ENCODE results near the gene C15orf61. TPM values are rescaled to one million over a fixed set of nuclear protein-coding genes. Genes with fewer than 3 reads are reported as not detected.

C15orf61 gene
- 1 to 10 TPM; 5.5 to 5.8 TPM for total RNA-seq

DNA sequence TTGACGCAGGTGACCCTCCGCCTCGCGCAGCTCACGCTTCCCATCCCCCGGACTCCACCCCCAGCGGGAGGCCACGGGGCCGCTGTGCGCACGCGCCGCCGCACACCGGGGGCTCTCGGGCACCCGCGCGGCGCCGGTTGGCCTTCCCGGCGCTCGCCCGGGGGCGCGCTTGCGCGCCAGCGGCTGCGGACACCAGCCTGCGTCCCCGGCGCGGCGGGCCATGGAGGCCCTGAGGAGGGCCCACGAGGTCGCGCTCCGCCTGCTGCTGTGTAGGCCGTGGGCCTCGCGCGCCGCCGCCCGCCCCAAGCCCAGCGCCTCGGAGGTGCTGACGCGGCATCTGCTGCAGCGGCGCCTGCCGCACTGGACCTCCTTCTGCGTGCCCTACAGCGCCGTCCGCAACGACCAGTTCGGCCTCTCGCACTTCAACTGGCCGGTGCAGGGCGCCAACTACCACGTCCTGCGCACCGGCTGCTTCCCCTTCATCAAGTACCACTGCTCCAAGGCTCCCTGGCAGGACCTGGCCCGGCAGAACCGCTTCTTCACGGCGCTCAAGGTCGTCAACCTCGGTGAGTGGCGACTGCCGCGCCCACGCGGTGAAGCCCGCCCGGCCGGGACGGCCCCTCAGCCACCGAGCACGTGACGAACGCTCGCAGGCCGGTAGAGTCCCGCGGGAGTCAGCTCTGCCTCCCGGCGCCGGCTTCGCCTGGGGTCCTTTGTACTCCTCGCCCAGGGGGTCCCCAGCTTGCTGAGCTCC is at the start of gene C15orf61:
Gene C15orf61 (plus strand): TSS at position 103 of the 754 bp plus-strand sequence. CDS start 118 bp downstream, at position 221.
- ChIA-PET POLR2A (interaction anchor here (0.5 to 1.4 kb wide), 3 partner anchors 21 to 1017 kb away, joined by 3 to 5 read pairs (median 3); partner anchors contain the start of gene MAP2K5), CTCF (interaction anchor here (0.5 to 1.7 kb wide), 5 partner anchors 21 to 318 kb away, joined by 3 to 5 read pairs (median 3); partner anchors contain the start of gene MAP2K5)

DNA sequence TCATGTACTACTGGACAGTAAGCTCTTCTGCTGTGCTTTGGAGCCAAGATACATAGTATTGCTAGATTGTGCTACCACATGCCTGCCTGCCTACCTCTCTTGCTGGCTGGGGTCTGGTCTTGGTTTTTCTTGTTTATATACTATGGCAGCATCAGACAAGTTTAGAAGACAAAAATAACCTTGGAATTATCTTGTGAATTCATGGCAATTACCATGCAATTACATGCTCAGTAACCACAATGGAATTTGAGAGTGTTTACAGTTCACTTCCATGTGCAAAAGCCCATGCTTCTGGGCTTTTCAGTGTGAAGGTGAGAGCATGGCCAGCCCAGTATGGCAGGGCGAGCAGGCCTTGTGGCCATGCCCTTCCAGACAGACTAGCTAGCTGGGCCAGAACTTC is 48.0 kb upstream of the C15orf61 start:
- ChIA-PET CTCF (no interaction called here), POLR2A (no interaction called here)

DNA sequence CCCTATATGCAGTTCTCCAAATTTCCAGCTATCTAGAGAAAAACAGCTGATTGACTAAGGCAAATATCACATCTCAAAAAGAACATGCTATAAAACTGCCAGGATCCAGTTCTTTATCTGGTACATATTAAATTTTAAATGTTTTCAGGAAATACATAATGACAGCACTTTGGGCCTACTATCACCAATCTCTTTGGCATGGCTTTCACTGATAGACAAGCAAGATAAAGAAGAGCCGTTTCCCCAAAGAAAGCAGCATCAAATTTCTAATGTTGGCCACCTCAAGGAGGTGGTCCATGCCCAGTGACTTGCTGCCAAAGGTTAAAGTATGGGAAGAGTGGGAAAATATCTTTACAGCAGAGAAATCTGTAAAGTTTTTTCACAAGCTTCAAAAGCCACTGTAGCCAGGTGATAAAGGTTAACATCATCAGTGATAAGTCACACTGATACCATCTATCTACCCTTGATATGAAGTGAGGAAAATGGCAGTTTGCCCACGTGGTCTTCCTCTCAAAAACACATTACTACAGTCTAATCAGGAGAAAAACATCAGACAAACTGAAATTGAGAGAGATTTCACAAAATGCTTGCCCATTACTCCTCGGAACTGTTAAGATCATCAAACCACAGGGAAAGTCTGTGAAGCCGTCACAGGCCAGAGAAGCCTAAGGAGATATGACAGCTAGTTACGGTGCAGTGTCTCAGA is 46.4 kb upstream of the C15orf61 start:
- POLR2A ChIA-PET, result no interaction called here
- CTCF ChIA-PET, result no interaction called here

DNA sequence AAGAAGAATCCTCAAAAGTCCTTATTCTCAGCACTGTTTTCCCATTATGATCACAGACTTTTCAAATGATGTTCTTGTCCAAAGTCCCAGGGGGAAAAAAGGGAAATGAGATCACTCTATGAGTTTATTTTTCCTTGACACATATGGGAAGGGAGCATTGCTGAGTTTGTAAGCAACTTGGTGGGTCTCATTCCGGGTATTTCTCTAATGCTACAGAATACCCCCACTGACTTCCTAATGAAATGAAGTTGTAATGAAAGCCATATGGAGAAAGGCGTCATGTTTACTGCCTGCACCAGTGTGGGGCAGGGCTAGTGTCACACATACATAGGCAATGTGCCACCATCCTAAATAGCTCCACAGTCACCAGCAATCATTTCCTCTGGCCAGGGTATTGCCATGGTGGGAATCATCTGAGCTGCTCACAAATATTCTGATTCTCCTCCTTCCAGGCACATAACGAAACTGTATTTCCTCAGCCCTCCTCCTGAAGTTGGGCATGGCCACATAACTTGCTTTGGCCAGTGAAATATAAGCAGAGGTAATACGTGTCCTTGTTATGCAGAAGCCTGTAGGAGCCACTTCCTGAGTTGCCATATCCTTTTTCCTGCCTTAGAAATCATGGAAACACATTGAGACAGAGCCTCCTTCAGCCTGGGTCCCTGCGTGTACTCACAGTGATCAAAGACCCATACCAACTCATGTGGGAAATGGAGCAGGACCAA is 41.0 kb upstream of the C15orf61 start:
- ChIA-PET CTCF (no interaction called here), POLR2A (no interaction called here)

DNA sequence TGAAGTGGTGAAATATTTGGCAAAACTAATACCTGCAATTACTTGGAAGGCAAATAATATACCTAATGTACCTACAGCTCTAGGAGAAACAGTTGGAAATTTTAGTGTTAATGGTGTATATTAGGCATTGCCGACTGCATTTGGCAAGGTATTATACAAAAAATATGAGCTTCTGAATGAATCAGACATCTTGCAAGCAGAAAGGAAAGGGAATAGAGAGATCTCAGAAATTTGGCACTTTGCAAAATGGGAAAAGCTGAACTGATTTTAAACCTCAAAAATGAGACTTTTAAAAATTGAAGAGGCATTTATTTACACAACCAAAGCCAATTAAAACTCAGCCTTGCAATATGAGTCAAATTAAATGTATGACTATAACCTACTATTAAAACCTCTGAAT is 40.2 kb upstream of the C15orf61 start:
- POLR2A ChIA-PET, result no interaction called here

DNA sequence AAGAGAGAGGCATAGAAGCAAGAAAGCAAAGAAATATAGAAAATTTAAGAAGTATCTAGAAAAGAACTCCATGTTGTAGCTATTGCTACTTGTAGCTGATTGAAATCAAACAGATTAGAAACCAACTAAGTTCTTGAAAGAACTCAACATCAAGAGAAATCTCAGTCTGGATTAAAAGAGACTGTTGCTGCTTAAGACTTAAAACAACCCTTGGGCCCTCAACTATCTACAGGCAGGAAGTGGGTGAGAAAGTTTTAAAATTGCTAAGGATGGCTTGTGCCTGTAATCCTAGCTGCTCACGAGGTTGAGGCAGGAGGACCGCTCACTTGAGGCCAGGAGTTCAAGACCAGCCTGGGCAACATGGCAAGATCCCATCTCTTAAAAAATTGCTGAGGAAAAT is 39.3 kb upstream of the C15orf61 start:
- ChIA-PET CTCF (no interaction called here), POLR2A (no interaction called here)

More for the DNA sequence above, 40.2 kb upstream of the C15orf61 start:
- CTCF ChIA-PET, result no interaction called here

DNA sequence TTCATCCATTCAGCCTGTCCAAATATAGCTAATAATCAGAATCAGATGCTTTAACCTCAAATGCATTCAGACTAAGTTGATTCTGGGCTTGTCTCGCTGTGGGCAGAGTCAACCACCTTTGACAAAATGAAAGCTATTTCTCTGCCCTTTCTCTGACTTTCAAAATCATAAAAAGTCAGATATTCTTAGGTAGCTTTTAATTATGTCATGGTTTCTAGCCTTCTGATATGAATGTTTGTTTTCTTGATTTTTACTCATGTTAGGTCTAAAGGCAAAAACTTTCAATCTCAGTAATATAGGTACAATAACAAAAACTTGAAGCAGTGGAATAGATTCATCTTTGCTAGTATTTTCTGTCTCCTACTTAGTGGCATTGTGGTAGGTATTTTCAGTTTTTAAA is 25.3 kb upstream of the C15orf61 start:
- POLR2A ChIA-PET, result no interaction called here
- CTCF ChIA-PET, result interaction anchor here (1.1 kb wide), 1 partner anchor 39 kb away, joined by 3 read pairs; no protein-coding TSS in a partner anchor

DNA sequence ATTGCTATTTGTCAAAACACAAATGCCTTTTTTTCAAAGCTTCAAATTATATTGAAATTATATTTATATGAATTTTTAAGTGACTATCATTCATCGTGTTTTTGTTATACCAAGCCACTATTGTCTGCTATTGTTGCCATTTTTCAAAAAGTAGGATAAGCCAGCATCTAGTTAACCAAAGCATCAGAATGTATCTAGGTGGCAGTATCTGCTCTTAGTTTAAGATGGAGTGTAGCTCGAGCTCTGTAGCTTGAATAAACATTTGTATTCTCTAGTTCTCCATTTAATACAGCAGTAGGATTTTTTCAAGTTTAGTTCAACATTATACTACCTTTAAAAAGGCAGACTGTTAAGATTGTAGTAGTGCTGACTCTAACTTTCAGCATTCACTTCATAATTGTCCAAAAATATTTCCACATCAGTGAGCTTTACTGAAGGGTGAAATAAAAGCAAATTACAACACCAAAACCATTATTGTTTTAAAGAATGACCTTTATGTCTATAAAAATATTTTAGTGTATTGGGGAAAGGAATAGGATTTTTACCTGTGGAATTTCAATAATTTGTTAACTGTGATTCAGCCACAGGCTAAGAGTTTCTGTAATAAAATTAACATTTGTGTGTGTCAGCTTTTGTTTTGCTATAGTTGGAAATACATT is 19.6 kb upstream of the C15orf61 start:
- ChIA-PET POLR2A (interaction anchor here (0.5 to 0.6 kb wide), 2 partner anchors 21 to 567 kb away, joined by 4 read pairs; no protein-coding TSS in a partner anchor), CTCF (no interaction called here)

DNA sequence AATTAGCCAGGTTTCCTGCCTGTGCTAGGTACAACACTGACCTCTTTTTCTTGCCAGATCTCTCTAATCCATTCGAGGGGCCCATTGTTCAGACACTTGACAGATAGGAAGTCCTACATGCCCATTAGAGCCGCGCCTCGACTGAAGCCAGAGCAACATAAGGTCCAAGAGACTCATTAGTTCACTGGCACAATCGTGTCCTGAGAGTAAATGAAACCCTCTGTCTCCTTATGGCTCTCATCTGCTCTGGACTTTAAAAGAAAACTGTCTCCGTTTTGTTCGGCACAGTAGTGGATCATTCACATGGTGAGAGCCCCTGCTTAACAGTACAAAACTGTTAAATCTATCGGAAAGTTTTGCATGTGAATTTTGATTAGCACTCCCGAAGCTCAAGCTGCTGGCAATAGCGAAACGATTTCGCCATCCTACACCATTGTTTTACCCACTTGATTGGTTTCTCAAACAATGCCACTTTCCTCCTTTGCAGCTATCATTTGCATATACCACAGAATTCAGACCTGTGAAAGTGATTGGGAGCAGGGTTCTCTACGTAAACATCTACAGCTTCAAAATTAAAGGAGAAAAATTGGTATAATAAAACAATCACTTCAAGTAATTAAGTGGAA is 19.0 kb upstream of the C15orf61 start:
- POLR2A ChIA-PET, result no interaction called here
- CTCF ChIA-PET, result no interaction called here

DNA sequence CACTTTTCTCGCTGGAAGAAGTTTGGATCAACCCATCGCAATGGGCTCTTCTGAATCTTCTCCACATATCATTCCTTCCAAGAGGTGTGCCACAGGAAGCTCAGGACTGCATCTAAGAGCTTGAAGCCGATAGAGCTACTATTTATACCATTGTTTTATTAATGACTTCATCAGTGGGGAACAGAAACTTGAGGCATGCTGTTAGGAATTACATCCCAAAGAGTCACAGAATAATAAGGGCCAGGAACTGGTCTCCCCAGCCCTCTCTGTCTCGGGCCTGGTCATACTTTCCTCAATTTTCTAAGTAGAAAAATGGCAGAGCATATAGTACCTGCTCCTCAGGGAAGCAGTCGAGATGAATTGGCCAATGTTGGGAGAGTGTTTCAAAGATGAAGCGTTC is 16.9 kb upstream of the C15orf61 start:
- CTCF ChIA-PET, result no interaction called here
- POLR2A ChIA-PET, result no interaction called here

DNA sequence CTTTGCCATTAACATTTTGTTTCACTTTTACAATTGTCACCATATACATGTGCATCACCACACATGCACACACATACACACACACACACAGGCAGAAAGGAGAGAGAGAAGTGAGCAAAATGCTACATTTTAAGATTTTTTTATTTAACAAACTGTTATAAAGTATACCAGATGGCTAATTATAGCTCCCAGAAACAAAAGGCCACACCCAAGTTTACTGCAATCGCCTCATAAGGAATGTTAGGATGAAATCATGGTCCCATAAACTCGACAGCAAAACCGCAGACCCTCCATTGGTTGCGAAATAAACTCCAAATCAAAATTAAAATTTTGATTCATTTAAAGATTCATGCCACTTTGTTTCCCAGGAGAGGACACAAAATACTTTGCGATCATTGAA is 16.1 kb upstream of the C15orf61 start:
- CTCF ChIA-PET, result no interaction called here
- POLR2A ChIA-PET, result no interaction called here

DNA sequence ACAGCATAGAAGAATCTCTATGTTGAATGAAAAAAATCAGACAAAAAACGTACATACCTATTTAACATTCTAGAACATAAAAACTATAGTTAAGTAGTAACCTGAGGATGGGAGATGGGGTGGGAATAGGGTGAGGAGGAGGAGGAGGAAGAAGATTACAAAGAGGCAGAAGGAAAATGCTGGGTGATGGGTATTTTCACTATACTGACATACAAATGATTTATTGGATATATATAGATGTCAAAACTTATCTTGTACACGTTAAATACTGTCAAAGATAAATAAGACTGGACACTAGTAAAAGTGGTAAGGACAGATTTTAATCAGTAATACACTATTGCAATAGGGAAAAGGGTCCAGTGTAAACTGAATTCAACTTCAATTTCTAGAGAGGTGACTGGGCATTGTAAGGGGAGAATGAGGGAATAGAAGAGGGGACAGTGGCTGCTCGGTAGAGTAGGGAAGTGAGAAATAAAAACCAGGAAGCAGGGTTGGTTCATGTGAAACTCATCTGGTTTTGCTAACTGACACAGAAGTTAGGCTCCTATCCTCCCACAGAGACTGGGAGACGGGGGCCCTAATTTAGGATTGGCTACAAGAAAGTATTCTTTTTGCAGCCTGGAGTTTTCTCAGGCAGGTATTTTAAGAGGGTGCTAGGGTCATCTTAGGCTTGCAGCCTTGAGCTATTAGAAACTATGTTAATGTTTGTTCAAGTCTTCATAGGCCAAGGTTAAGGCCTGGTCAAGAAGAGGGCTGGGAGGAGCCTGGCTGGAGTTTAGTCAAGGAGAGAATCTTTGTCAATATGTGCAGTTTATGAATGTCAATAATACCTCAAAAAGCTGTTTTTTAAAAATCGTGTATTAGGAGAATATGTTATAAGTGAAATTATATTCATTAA is 15.0 kb upstream of the C15orf61 start:
- ChIA-PET POLR2A (no interaction called here), CTCF (interaction anchor here (1.5 kb wide), 1 partner anchor 49 kb away, joined by 6 read pairs; no protein-coding TSS in a partner anchor)

DNA sequence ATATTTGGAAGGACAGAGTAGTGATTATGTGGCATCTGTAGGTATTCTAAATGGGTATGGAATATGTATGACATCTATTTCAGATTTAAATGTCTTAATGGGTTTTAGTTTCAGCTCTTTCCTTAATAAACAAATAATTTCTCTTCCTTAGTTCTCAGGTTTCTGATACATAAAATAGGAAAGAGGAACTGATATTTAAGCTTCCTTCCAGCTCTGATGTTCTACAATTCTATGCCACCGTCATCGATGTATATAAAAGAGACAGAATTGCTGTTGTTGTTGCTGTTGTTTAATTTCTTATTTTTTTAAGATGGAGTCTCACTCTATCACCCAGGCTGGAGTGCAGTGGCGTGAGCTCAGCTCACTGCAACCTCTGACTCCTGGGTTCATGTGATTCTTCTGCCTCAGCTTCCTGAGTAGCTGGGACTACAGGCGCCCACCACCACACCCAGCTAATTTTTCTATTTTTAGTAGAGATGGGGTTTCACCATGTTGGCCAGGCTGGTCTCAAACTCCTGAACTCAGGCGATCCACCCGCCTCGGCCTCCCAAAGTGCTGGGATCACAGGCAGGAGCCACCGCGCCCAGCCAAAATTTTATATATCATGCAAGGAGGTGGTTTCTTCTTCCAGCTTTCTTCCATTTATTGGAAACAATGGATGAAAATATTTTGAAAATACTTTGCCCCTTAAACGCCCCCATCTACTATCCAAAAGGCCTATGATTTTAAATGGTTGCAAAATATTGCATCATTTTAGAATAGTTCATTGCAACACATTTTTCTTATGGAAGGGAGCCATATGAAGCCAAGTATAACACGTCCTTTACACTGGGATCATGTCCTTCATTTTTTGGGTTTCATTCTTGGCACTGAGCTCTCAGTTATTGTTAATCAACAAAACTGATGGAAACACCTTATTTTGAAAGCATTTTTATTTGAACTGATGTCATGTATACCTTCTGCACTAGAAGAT is 13.9 kb upstream of the C15orf61 start:
- POLR2A ChIA-PET, result no interaction called here

DNA sequence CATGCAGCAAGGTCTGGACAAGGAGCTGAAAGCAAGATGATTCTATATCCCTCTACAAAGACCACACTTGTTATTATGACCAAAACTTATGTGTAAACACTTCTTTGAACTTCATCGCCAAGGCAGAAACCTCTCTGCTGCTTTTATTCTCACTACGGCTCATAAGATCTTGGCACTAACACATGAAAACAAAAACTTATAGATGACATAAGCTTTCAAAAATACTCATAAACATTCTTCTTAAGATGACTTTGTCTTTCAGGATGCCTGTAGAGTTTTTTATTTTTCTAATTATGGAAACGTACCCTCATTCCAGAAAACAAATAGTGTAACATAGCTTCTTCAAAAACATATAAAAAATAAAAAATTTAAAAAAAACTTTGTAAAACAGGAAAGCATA is 12.5 kb upstream of the C15orf61 start:
- ChIA-PET POLR2A (no interaction called here), CTCF (no interaction called here)

More for the DNA sequence above, 13.9 kb upstream of the C15orf61 start:
- CTCF ChIA-PET, result interaction anchor here (1.5 kb wide), 1 partner anchor 50 kb away, joined by 6 read pairs; no protein-coding TSS in a partner anchor

DNA sequence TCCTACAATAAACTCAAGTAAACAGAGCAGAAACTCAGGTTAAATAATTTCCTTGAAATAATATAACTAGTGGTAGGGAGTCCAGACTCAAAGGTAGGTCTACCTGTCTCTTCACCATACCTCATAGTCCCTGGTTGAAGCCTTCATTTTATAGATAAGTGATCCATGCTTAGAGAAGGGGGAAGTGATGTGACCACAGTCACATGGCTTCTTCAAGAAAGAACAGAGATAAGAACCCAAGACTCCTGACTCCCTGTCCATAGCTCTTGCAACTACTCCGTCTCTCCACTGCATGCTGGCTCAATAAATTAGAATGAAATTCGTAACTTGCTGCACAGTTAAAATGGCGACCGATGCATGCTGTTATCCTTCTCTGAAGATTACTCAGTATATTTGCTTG is 11.0 kb upstream of the C15orf61 start:
- CTCF ChIA-PET, result no interaction called here
- POLR2A ChIA-PET, result no interaction called here

DNA sequence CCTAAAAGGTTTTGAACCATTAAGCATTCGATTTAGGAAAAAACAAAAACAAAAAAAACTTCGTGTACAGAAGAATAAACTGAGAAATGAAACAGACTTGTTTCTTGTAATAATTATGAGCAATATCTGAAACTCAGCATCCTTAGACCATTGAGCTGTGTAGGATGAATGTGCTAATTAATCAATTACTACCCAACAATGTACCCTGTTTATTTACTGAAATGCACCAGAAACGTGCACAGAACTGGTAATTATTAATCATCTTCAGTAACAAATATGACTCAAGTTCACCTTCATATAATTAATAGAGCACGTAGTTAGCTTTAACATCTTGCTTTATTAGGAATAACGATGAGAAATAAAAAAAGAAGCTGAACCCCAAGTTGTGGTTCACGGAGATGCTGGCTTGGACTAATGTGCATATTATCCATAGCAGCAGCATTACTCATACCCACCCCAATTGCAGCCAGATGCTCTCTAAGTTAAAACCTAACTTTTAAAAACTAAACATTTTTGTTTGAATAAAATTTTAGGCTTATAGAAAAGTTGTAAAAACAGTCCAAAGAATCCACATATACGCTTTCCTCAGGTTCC is 10.2 kb upstream of the C15orf61 start:
- ChIA-PET POLR2A (no interaction called here), CTCF (no interaction called here)

DNA sequence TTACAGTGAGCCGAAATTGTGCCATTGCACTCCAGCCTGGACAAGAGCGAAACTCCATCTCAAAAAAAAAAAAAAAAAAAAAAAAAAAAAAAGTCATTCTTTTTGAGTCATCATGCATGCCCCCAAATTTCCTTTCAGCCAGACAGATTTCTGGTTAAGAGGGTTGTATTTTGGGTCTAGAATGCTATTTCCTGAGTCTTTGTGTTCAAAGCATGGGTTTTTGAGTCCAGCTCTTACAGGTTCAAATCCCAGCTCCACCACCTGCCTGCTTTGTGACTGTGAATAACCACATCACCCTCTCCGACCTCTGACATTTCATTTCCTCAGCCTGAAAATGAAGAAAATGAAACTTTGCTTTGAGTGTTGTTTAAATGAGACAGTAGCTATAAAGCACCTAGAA is 9.3 kb upstream of the C15orf61 start:
- CTCF ChIA-PET, result no interaction called here

More for the DNA sequence above, 9.3 kb upstream of the C15orf61 start:
- POLR2A ChIA-PET, result no interaction called here

Data from activated CD8-positive, alpha-beta memory T cell treated with anti-CD3 and anti-CD28 coated beads for 36 hours (primary cell).